ENCODE measurements around the gene TRIO. TPM values are rescaled to one million over a fixed set of nuclear protein-coding genes. Genes with fewer than 3 reads are reported as not detected.

TRIO gene
- total and polyA plus RNA-seq, 12 donors: 26.2 to 85.2 (median 61.9) TPM

GRCh38 chr5:14359069-14360043 is 216.2 kb downstream of the TRIO start:
- intact Hi-C loops (cut with DNase I): loop anchor here in 9 of 10 donors (5.0 to 10.0 kb wide), 5 partner anchors 285 to 375 kb away; no protein-coding TSS in a partner anchor
- no peak for DNase-seq
- 87% methylated on average over 27 of the region's 27 CpGs for WGBS, 2 donors
- Histone ChIP-seq H3K27ac (no peak overlapping the region), H3K27me3 (no peaks in the 10 kb centered on the region), H3K4me3 (no peak overlapping the region), H3K4me1 (peaks cover 10 to 45% (median 22%) of the 10 kb centered on the region in 9 donors), H3K9me3 (no peaks in the 10 kb centered on the region), H3K36me3 (peaks cover 0 to 76% (median 21%) of the 10 kb centered on the region in 9 donors)
- ATAC-seq: no peak
- TF ChIP-seq, protein P1, sequence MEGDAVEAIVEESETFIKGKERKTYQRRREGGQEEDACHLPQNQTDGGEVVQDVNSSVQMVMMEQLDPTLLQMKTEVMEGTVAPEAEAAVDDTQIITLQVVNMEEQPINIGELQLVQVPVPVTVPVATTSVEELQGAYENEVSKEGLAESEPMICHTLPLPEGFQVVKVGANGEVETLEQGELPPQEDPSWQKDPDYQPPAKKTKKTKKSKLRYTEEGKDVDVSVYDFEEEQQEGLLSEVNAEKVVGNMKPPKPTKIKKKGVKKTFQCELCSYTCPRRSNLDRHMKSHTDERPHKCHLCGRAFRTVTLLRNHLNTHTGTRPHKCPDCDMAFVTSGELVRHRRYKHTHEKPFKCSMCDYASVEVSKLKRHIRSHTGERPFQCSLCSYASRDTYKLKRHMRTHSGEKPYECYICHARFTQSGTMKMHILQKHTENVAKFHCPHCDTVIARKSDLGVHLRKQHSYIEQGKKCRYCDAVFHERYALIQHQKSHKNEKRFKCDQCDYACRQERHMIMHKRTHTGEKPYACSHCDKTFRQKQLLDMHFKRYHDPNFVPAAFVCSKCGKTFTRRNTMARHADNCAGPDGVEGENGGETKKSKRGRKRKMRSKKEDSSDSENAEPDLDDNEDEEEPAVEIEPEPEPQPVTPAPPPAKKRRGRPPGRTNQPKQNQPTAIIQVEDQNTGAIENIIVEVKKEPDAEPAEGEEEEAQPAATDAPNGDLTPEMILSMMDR (IDR thresholded peaks at IDR 0.05): no peak

- Histone ChIP-seq H3K4me1 (peaks cover 0 to 21% (median 15%) of the 10 kb centered on the region in 9 donors), H3K27ac (no peak overlapping the region), H3K36me3 (peaks cover 0 to 97% (median 35%) of the 10 kb centered on the region in 9 donors), H3K27me3 (no peaks in the 10 kb centered on the region), H3K9me3 (no peaks in the 10 kb centered on the region), H3K4me3 (no peak overlapping the region)
- WGBS, 2 donors: 84 to 85% methylated on average over 9 of the region's 9 CpGs
- TF ChIP-seq, protein P1 (IDR thresholded peaks at IDR 0.05): no peak
- DNase-seq: no peak
- ATAC-seq: no peak
- intact Hi-C loops (cut with DNase I): loop anchor here in 2 of 10 donors (5.0 to 10.0 kb wide), 2 partner anchors 282 to 375 kb away; no protein-coding TSS in a partner anchor
Observed at GRCh38 chr5:14362491-14362890, 219.3 kb downstream of the TRIO start.

- no peaks in the 10 kb centered on the region for H3K9me3 ChIP-seq
- no peak overlapping the region for H3K4me3 ChIP-seq
- no peak overlapping the region for H3K27ac ChIP-seq
- H3K27me3 ChIP-seq: no peaks in the 10 kb centered on the region
- peaks cover 0 to 16% (median 9%) of the 10 kb centered on the region in 9 donors for H3K4me1 ChIP-seq
- DNase-seq (no peak), ATAC-seq (no peak)
- TF ChIP-seq, protein P1 (IDR thresholded peaks at IDR 0.05): peak in 1 of 9 donors; percentile 20
- WGBS, 2 donors: 77 to 89% methylated on average over 1 of the region's 1 CpG
- H3K36me3 ChIP-seq: peaks cover 0 to 100% (median 43%) of the 10 kb centered on the region in 9 donors
- intact Hi-C loops (cut with DNase I): loop anchor here in 2 of 10 donors (5.0 to 10.0 kb wide), 2 partner anchors 281 to 377 kb away; no protein-coding TSS in a partner anchor
Observed at GRCh38 chr5:14364096-14364495, 221.0 kb downstream of the TRIO start.

Data from heart right ventricle (tissue), 16 donors.